Activated naive CD8-positive, alpha-beta T cell treated with anti-CD3 and anti-CD28 coated beads for 36 hours (primary cell): ENCODE results near the gene CENPH. TPM values are rescaled to one million over a fixed set of nuclear protein-coding genes. Genes with fewer than 3 reads are reported as not detected.
"Not testable (repeated sequence)": the region's sequence is repeated elsewhere in the genome, so short reads cannot be mapped to it uniquely, and the experiment has no call there.

ENCODE experiments used
- DNase-seq: peaks from one replicate; pipeline ENCODE4 v3.0.0; 2021
- H3K27ac Mint-ChIP-seq: one replicate; pipeline ENCODE4 v1.8.0; 2022; ENCODE audit warnings: mild to moderate bottlenecking, moderate library complexity, mixed read lengths
- H3K27me3 Mint-ChIP-seq: one replicate; pipeline ENCODE4 v1.8.0; 2022; ENCODE audit warnings: mild to moderate bottlenecking, mixed read lengths
- H3K36me3 Mint-ChIP-seq: one replicate; pipeline ENCODE4 v1.8.0; 2021; ENCODE audit warnings: mild to moderate bottlenecking, mixed read lengths
- H3K4me1 Mint-ChIP-seq: one replicate; pipeline ENCODE4 v1.8.0; 2021; ENCODE audit warnings: mixed read lengths
- H3K4me3 Mint-ChIP-seq: one replicate; pipeline ENCODE4 v1.8.0; 2022; ENCODE audit warnings: mild to moderate bottlenecking, moderate library complexity, mixed read lengths
- H3K9me3 Mint-ChIP-seq: one replicate; pipeline ENCODE4 v1.8.0; 2022; ENCODE audit warnings: mixed read lengths
- total RNA-seq, 2 experiments: library from RNA; stranded (reverse); gene quantifications; one replicate each; pipeline ENCODE4 v1.2.3, GENCODE V29; 2021

Gene CENPH
- total RNA-seq = 10 to 100 TPM; 81.1 to 84.9 TPM

- H3K9me3 Mint-ChIP-seq = no peaks in the 10 kb centered on the region
- H3K4me3 Mint-ChIP-seq = peak within 1 kb of the TSS; percentile 93
- peaks cover 17% of the 10 kb centered on the region for H3K36me3 Mint-ChIP-seq
- peak; percentile 93 for DNase-seq
- H3K4me1 Mint-ChIP-seq = peaks cover 7% of the 10 kb centered on the region
- no peaks in the 10 kb centered on the region for H3K27me3 Mint-ChIP-seq
- peak within 1 kb of the TSS; percentile 96 for H3K27ac Mint-ChIP-seq
Measured at GRCh38 chr5:69189162-69190086, at the start of gene CENPH. Gene CENPH (plus strand): TSS chr5:69189583. CDS start chr5:69189635, 52 bp downstream.

GRCh38 chr5:69140239-69140638 is 49.1 kb upstream of the CENPH start:
- not testable (repeated sequence) for H3K27me3 Mint-ChIP-seq, H3K9me3 Mint-ChIP-seq, DNase-seq, H3K36me3 Mint-ChIP-seq, H3K4me3 Mint-ChIP-seq, H3K4me1 Mint-ChIP-seq, H3K27ac Mint-ChIP-seq

GRCh38 chr5:69140827-69141226 is 48.6 kb upstream of the CENPH start:
- H3K9me3 Mint-ChIP-seq = peaks cover 10% of the 10 kb centered on the region
- DNase-seq = no peak
- H3K27me3 Mint-ChIP-seq = no peaks in the 10 kb centered on the region
- no peaks in the 10 kb centered on the region for H3K4me1 Mint-ChIP-seq
- no peak overlapping the region for H3K4me3 Mint-ChIP-seq
- H3K27ac Mint-ChIP-seq = no peak overlapping the region
- H3K36me3 Mint-ChIP-seq = peaks cover 2% of the 10 kb centered on the region

- not testable (repeated sequence) for H3K36me3 Mint-ChIP-seq, H3K27me3 Mint-ChIP-seq
Measured at GRCh38 chr5:69148576-69148975, 40.8 kb upstream of the CENPH start.

GRCh38 chr5:69148981-69149675 is 40.3 kb upstream of the CENPH start:
- Mint-ChIP-seq H3K4me1 (no peaks in the 10 kb centered on the region), H3K27me3 (no peaks in the 10 kb centered on the region), H3K36me3 (no peaks in the 10 kb centered on the region), H3K4me3 (no peak overlapping the region), H3K27ac (no peak overlapping the region), H3K9me3 (no peaks in the 10 kb centered on the region)
- no peak for DNase-seq

More at GRCh38 chr5:69148576-69148975, 40.8 kb upstream of the CENPH start:
- H3K27ac Mint-ChIP-seq, DNase-seq, H3K4me3 Mint-ChIP-seq, H3K4me1 Mint-ChIP-seq, H3K9me3 Mint-ChIP-seq: not testable (repeated sequence)

GRCh38 chr5:69149676-69150010 is 39.7 kb upstream of the CENPH start:
- Mint-ChIP-seq H3K9me3 (no peaks in the 10 kb centered on the region), H3K27me3 (no peaks in the 10 kb centered on the region), H3K27ac (no peak overlapping the region), H3K4me3 (no peak overlapping the region), H3K36me3 (no peaks in the 10 kb centered on the region), H3K4me1 (no peaks in the 10 kb centered on the region)
- DNase-seq = no peak

GRCh38 chr5:69152731-69153130 is 36.7 kb upstream of the CENPH start:
- Mint-ChIP-seq H3K4me3 (no peak overlapping the region), H3K36me3 (no peaks in the 10 kb centered on the region), H3K27ac (no peak overlapping the region), H3K9me3 (no peaks in the 10 kb centered on the region), H3K27me3 (no peaks in the 10 kb centered on the region), H3K4me1 (no peaks in the 10 kb centered on the region)
- no peak for DNase-seq

- Mint-ChIP-seq H3K4me1 (no peaks in the 10 kb centered on the region), H3K36me3 (no peaks in the 10 kb centered on the region), H3K9me3 (no peaks in the 10 kb centered on the region), H3K27me3 (no peaks in the 10 kb centered on the region), H3K27ac (no peak overlapping the region), H3K4me3 (no peak overlapping the region)
- DNase-seq = no peak
Measured at GRCh38 chr5:69156456-69156855, 32.9 kb upstream of the CENPH start.

- Mint-ChIP-seq H3K9me3 (no peaks in the 10 kb centered on the region), H3K4me1 (no peaks in the 10 kb centered on the region), H3K36me3 (peaks cover 2% of the 10 kb centered on the region), H3K27ac (no peak overlapping the region), H3K4me3 (no peak overlapping the region), H3K27me3 (no peaks in the 10 kb centered on the region)
- no peak for DNase-seq
Measured at GRCh38 chr5:69158039-69158438, 31.3 kb upstream of the CENPH start.

- H3K9me3 Mint-ChIP-seq = peaks cover under 1% of the 10 kb centered on the region
- H3K27ac Mint-ChIP-seq = no peak overlapping the region
- H3K27me3 Mint-ChIP-seq = no peaks in the 10 kb centered on the region
- H3K36me3 Mint-ChIP-seq = peaks cover 2% of the 10 kb centered on the region
- H3K4me3 Mint-ChIP-seq = no peak overlapping the region
- DNase-seq = no peak
- no peaks in the 10 kb centered on the region for H3K4me1 Mint-ChIP-seq
Measured at GRCh38 chr5:69160651-69161050, 28.7 kb upstream of the CENPH start.

- H3K27ac Mint-ChIP-seq = peak within 1 kb of the TSS; percentile 76
- peaks cover 20% of the 10 kb centered on the region for H3K4me1 Mint-ChIP-seq
Measured at GRCh38 chr5:69166686-69167492, 22.5 kb upstream of the CENPH start, which contains the start of gene CCNB1. Gene CCNB1 (plus strand): TSS chr5:69167150. CDS start chr5:69167263, 113 bp downstream.

GRCh38 chr5:69167493-69167855 is 21.9 kb upstream of the CENPH start:
- H3K36me3 Mint-ChIP-seq = peaks cover 40% of the 10 kb centered on the region
- DNase-seq = no peak
- H3K27ac Mint-ChIP-seq = peak overlapping the region; percentile 76
- peaks cover 2% of the 10 kb centered on the region for H3K9me3 Mint-ChIP-seq
- H3K27me3 Mint-ChIP-seq = no peaks in the 10 kb centered on the region
- H3K4me3 Mint-ChIP-seq = peak overlapping the region; percentile 89
- H3K4me1 Mint-ChIP-seq = peaks cover 20% of the 10 kb centered on the region

More at GRCh38 chr5:69166686-69167492, 22.5 kb upstream of the CENPH start, which contains the start of gene CCNB1:
- Mint-ChIP-seq H3K36me3 (peaks cover 40% of the 10 kb centered on the region), H3K4me3 (peak within 1 kb of the TSS; percentile 89), H3K27me3 (no peaks in the 10 kb centered on the region), H3K9me3 (peaks cover 2% of the 10 kb centered on the region)
- peak; percentile 99 for DNase-seq

GRCh38 chr5:69167929-69168328 is 21.5 kb upstream of the CENPH start:
- H3K27me3 Mint-ChIP-seq = no peaks in the 10 kb centered on the region
- peaks cover 44% of the 10 kb centered on the region for H3K36me3 Mint-ChIP-seq
- peak overlapping the region; percentile 76 for H3K27ac Mint-ChIP-seq
- peaks cover 20% of the 10 kb centered on the region for H3K4me1 Mint-ChIP-seq
- no peak for DNase-seq
- H3K4me3 Mint-ChIP-seq = peak overlapping the region; percentile 89
- H3K9me3 Mint-ChIP-seq = peaks cover 2% of the 10 kb centered on the region

- H3K4me3 Mint-ChIP-seq = no peak overlapping the region
Measured at GRCh38 chr5:69170495-69170894, 18.9 kb upstream of the CENPH start.

GRCh38 chr5:69170969-69171368 is 18.4 kb upstream of the CENPH start:
- Mint-ChIP-seq H3K4me3 (no peak overlapping the region), H3K4me1 (peaks cover 18% of the 10 kb centered on the region), H3K27me3 (no peaks in the 10 kb centered on the region), H3K36me3 (peaks cover 67% of the 10 kb centered on the region), H3K9me3 (no peaks in the 10 kb centered on the region), H3K27ac (no peak overlapping the region)
- DNase-seq = no peak

More at GRCh38 chr5:69170495-69170894, 18.9 kb upstream of the CENPH start:
- Mint-ChIP-seq H3K9me3 (peaks cover 2% of the 10 kb centered on the region), H3K27ac (no peak overlapping the region), H3K36me3 (peaks cover 64% of the 10 kb centered on the region), H3K4me1 (peaks cover 20% of the 10 kb centered on the region), H3K27me3 (no peaks in the 10 kb centered on the region)
- DNase-seq = no peak
